GM12891 (cell line): ENCODE results near the gene COA1.

ENCODE experiments used
- POLR2A ChIP-seq: IDR thresholded peaks from 2 replicates; pipeline ENCODE4 v1.6.1; 2011; ENCODE audit warnings: low read depth, low read length, control low read depth
- POLR2AphosphoS5 ChIP-seq: IDR thresholded peaks from 2 replicates; pipeline ENCODE4 v1.6.1; 2011; ENCODE audit warnings: low read depth, low read length, control low read depth
- TAF1 ChIP-seq: IDR thresholded peaks from 2 replicates; pipeline ENCODE4 v1.6.1; 2011; ENCODE audit warnings: low read depth, low read length, control low read depth

- TF ChIP-seq POLR2A (no peak), POLR2AphosphoS5 (no peak), TAF1 (no peak)
Measured at GRCh38 chr7:43669286-43670081, 59.8 kb downstream of the COA1 start.
